ENCODE data around the gene ST3GAL3.
"Not testable (repeated sequence)": the region's sequence is repeated elsewhere in the genome, so short reads cannot be mapped to it uniquely, and the experiment has no call there.

The ST3GAL3 gene

GRCh38 chr1:43760745-43761317 is 53.5 kb downstream of the ST3GAL3 start:
- no peak for DNase-seq

GRCh38 chr1:43763497-43763973 is 56.2 kb downstream of the ST3GAL3 start:
- DNase-seq, result peak; percentile 28

DNA sequence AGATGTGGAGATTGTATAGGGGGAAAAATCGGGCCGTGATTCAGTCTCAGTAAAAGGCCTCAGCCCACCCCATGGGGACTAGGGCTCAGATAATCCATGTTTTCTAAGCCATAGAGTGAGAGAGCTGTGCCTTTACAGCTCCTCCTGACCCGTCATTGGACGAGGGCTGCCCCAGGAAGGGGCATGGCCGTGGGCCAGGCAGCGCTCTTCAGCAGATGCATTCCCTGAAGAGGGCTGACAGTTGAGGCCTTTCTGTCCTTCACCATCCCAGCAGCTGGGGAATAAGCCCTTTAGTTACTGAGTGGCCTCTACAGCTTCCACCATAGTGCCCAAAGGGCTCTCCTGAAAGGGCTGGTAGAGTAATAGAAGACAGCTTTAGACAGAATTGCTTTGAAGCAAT is 57.2 kb downstream of the ST3GAL3 start:
- DNase-seq, result no peak

DNA sequence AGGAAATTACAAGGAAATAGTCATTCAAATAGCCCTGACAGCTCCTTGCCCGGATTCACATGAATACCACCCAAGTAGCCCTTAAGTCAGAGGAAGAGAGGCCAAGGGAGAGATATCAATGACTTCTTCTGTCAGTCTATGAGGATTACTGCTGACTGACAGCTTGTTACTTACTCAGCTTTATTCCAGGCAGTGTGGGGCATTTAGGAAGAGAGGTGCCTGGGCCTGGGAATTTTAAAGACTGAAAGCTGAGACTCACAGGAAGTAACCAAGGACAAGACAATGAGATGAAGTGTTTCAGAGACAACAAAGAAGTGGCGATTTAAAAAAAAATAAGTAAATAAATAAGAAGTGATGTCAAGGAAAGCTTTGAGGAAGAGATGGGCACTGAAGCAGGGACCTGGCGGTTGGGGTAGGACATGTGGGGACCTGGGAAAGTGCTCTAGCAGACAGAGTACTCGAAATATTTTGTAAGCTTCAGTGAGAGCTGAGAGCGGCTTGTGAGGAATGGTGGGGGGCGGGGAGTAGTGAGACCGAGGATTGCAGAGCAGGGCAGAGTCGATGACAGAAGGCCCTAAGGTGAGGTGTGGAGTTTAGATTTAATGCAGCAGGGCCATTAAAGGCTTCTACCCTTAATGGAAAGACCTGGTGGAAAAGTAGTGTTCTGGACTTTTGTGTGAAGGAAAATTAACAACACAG is 58.9 kb downstream of the ST3GAL3 start:
- DNase-seq, result no peak

- DNase-seq, result no peak
These were observed 59.6 kb downstream of the ST3GAL3 start for GRCh38 chr1:43766818-43767525.

GRCh38 chr1:43768168-43768567 is 60.8 kb downstream of the ST3GAL3 start:
- no peak for DNase-seq

DNA sequence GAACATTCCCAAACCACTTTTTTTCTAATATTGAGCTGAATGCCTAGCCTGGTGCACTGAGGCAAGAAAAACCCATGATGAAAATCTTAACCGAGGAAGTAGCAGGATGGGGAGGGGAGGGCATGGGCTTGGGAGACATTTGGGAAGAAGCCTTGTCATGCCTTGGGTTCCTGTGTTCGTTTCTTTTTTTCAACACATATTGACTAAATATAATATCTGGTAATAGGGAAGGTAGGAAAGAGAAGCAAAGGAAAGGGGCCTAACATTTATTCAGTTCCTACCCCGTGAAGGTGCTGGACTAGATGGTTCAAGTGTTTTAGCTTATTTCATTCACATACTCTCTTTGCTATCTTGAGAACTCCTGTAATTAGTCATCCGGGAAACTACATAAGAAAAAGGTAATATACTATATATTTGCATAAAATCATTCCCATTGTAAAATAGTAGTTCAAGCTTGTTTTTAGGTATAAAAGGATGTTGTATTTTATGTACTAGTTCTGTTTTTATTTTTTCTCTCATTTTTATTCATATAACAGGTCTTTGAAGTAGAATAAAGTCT is 62.1 kb downstream of the ST3GAL3 start:
- no peak for DNase-seq

DNA sequence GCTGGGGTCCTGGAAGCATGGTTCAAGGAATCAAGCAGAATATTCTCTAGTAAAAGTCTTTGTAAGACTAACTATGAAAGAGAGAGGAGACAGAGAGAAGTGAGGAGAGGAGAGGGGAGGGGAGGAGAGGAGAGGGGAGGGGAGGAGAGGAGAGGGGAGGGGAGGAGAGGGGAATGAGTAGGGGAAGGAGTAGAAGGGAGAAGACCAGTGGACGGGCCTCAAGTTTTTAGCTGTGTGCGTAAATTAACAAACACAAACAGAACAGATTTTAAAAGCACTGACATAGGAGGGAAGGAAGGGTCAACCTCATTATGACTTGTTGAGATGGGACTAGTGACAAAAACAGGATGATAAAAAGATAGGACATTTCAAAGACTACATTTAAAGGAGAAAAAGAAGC is 62.8 kb downstream of the ST3GAL3 start:
- DNase-seq, result no peak

DNA sequence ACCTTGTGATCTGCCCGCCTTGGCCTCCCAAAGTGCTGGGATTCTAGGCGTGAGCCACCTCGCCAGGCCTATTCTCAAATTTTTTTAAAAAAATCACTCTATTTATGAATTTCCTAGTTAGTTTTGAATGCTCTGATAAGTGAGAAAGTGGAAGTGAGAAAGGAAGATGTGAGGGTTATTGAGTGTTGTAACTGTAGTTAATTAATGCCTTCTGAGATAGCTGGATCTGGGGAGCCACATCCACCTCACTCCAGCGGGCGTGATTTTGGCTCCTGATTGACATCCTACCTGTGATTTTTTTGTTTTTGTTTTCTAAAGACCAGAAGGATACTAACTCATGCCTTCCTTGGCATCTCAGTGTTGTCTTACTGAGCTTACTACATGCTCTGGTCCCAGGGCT is 65.6 kb downstream of the ST3GAL3 start:
- DNase-seq, result no peak

DNA sequence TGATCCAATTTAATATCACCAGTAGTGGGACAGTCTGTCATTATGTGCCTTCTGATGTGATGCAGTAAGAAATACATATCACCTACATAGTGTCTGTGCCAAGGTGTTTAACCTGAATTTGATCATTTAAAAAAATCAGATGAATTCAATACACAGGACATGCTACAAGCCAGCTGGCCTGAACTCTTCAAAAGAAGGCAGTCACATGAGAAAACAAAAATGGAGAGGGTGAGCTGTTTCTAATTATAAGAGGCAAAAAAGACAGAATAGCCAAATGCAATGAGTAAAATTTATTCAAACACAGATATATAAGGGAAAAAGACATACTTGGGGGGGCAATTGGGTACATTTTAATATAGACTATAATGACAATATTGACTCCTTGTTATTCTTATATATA is 66.5 kb downstream of the ST3GAL3 start:
- no peak for DNase-seq

DNA sequence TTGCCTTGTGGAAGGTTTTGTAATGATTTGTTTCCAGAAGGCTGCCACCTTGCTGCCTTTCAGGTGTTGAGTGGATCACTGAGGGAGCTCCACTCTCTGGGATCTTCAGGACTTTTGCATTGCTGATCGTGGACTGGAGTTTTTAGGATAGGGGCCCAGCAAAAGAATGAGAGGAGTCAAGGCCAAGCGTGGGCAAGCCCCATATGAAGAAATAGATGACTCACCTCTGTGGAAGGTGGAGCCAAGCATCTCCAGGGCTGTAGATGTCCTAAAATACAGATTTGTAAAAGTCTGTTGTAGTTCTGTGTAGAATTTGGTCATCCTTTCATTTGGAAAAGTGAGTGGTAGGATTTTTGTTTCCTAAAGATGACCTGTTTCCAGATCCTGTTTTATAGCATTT is 67.0 kb downstream of the ST3GAL3 start:
- no peak for DNase-seq

DNA sequence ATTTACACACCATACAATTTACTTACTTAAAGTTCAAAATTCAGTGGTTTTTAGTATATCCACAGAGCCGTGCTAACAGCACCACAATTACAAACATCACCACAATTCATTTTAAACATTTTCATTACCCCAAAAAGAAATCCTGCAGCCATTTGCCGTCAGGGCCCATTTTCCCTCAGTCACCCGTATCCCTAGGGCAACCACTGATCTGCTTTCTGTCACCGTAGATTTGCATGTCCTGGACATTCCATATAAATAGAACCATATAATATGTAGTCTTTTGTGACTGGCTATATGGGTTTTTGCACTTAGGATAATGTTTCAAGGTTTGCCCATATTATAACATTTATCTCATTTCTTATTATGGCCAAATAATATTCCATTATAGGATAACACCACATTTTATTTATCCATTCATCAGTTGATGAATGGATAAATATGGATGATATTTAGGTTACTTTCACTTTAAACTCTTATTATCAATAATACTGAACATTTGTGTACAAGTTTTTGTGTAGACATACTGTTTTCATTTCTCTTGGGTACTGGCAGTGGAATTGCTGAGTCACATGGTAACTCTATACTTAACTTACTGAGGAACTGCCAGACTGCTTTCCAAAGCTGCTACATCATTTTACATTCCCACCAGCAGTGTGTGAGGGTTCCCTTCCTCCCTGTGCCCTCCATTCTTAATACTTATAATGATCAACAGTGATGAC is 68.9 kb downstream of the ST3GAL3 start:
- no peak for DNase-seq

DNA sequence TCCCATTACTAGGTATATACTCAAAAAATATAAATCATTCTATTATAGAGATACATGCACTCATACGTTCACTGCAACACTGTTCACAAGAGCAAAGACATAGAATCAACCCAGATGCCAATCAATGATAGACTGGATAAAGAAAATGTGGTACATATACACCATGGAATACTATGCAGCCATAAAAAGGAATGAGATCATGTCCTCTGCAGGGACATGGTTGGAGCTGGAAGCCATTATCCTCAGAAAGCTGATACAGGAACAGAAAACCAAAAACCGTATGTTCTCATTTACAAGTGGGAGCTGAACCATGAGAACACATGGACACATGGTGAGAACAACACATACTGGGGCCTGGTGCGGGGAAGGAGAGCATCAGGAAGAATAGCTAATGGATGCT is 70.6 kb downstream of the ST3GAL3 start:
- not testable (repeated sequence) for DNase-seq

DNA sequence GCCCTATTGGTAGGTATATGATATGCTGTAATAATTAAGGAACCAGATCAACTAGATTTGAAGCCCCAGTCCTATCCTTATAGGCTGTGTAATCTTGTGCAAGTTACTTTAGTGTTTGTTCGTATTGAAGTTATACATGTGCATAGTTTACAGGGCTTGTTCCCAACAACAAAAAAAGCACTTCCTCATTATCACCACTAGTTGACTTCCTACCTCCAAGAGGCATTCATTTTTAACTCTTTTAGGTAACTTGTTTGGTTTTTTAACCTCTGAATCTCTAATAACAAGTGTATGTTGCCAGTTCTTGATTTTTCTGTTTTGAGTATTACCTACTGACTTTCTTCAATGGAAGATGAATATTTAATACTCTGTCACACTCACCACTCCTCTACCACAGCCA is 71.9 kb downstream of the ST3GAL3 start:
- no peak for DNase-seq

GRCh38 chr1:43779805-43780403 is 72.6 kb downstream of the ST3GAL3 start:
- no peak for DNase-seq

GRCh38 chr1:43781574-43781973 is 74.2 kb downstream of the ST3GAL3 start:
- DNase-seq, result no peak

GRCh38 chr1:43783096-43783670 is 75.8 kb downstream of the ST3GAL3 start:
- no peak for DNase-seq

GRCh38 chr1:43783671-43784205 is 76.4 kb downstream of the ST3GAL3 start:
- DNase-seq, result no peak

DNA sequence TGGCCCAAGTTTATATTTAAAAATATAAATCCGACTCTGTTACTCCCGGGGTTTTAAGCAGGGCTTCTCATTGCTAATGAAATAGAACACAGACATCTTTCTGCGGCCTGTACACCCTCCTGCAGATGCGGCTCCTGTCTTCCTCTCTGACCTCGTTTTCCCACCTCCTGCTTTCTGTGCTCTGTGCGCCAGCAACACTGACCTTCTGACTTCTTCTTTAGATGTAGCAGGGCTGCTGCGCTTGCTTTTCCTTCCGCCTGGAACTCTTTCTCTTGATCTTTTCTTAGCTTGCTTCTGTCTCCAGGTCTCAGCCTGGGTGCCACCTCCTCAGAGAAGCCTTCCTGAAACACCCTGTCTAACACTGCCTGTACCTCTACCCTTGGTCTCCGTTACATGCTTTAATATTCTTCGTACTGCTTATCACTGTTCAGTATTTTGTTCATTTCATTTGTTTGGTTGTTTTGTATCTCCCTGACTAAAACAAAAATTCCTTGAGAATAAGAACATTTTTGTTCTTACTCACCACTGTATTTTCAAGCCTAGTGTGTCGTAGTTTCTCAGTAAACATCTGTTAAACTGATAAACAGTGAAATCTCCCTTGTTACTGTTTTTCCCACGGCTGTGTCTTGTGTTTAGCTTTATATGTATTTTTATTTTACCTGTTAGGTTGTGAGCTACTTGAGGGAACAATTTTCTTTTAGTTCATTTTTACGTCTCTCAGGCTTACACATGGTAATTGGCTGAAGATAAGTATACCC is 79.0 kb downstream of the ST3GAL3 start:
- DNase-seq, result no peak

DNA sequence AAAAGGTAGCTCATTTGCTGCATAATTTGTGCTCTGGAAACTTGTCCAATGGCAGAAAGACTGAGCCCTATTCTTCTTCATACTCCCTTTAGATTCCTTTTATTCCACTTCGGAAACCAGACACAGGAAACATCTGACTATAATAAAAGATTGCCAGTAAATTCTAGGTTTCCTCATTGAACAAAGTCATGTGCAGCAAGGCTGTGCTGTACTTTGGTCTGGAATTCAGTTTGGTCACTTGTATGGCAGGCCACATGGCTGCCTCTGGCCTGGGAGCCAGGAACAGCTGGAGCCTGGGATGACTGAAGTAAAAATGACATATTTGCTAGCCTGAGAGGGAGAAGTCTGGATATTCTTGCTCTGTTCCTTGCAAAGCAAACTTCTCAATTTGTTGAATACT is 79.6 kb downstream of the ST3GAL3 start:
- no peak for DNase-seq
